HG03095 (cell line): ENCODE measurements around the gene MSN.
"Not testable (repeated sequence)": the region's sequence is repeated elsewhere in the genome, so short reads cannot be mapped to it uniquely, and the experiment has no call there.

Experiments used
- ATAC-seq: cut with Tn5 transposase; IDR thresholded peaks from one replicate; pipeline ENCODE4 v1.9.1; 2021; ENCODE audit warnings: moderate library complexity; ENCODE audit not compliant: unreplicated experiment

Gene MSN

GRCh38 chrX:65712005-65712806, 44.8 kb downstream of the MSN start:
- ATAC-seq = no peak

GRCh38 chrX:65718538-65718937, 51.1 kb downstream of the MSN start:
- no peak for ATAC-seq

GRCh38 chrX:65720381-65720964, 53.0 kb downstream of the MSN start:
- ATAC-seq = no peak

- ATAC-seq = peak; percentile 74
These were observed 56.3 kb downstream of the MSN start for GRCh38 chrX:65723706-65724105.

GRCh38 chrX:65726715-65727114, 59.3 kb downstream of the MSN start:
- no peak for ATAC-seq

- ATAC-seq = no peak
These were observed 64.3 kb downstream of the MSN start for GRCh38 chrX:65731684-65732289.

GRCh38 chrX:65740909-65741308, 73.5 kb downstream of the MSN start:
- ATAC-seq = no peak

GRCh38 chrX:65741823-65742222, 74.4 kb downstream of the MSN start:
- no peak for ATAC-seq

GRCh38 chrX:65744965-65745364, 77.5 kb downstream of the MSN start:
- ATAC-seq = no peak

GRCh38 chrX:65745427-65745826, 78.0 kb downstream of the MSN start:
- no peak for ATAC-seq

- no peak for ATAC-seq
These were observed 78.5 kb downstream of the MSN start for GRCh38 chrX:65745992-65746391.

- ATAC-seq = peak; percentile 69
These were observed 83.4 kb downstream of the MSN start for GRCh38 chrX:65750674-65751469.

GRCh38 chrX:65751519-65751918, 84.1 kb downstream of the MSN start:
- ATAC-seq = no peak

GRCh38 chrX:65752294-65752693, 84.8 kb downstream of the MSN start:
- ATAC-seq = no peak

- ATAC-seq = no peak
These were observed 88.3 kb downstream of the MSN start for GRCh38 chrX:65755786-65756185.

GRCh38 chrX:65757943-65758342, 90.5 kb downstream of the MSN start:
- no peak for ATAC-seq

- ATAC-seq = no peak
These were observed 91.1 kb downstream of the MSN start for GRCh38 chrX:65758505-65758904.

GRCh38 chrX:65759525-65759924, 92.1 kb downstream of the MSN start:
- not testable (repeated sequence) for ATAC-seq

GRCh38 chrX:65769564-65770292, 102.3 kb downstream of the MSN start:
- no peak for ATAC-seq

- no peak for ATAC-seq
These were observed 105.4 kb downstream of the MSN start for GRCh38 chrX:65772842-65773241.

GRCh38 chrX:65781845-65782244, 114.4 kb downstream of the MSN start:
- no peak for ATAC-seq
